Inferior parietal cortex (tissue), 1 donor: ENCODE measurements around the gene MAPK8.
"Not testable (repeated sequence)": the region's sequence is repeated elsewhere in the genome, so short reads cannot be mapped to it uniquely, and the experiment has no call there.

ENCODE experiments used
- DNase-seq: peaks from one replicate; pipeline ENCODE4 v3.0.0-alpha.2; 2016; ENCODE audit errors: extremely low spot score

Gene MAPK8

DNA sequence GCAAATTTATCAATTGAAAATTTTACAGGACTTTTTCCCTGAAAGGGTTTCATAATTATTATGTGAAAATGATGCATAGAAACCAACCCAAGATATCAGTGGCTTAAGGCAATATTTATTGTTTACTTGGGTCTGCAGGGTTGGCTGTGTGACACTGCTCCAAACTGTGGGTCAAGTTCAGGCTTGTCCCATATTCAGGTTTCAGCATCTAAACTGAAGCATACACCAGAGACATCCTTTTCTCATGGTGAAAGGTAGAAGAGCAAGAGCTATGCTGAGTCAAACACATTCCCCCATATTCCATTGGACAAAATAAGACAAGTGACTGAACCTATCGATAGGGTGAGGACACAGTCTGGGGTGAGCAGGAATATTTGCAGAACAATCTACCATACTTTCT, 110.9 kb downstream of the MAPK8 start:
- no peak for DNase-seq

DNA sequence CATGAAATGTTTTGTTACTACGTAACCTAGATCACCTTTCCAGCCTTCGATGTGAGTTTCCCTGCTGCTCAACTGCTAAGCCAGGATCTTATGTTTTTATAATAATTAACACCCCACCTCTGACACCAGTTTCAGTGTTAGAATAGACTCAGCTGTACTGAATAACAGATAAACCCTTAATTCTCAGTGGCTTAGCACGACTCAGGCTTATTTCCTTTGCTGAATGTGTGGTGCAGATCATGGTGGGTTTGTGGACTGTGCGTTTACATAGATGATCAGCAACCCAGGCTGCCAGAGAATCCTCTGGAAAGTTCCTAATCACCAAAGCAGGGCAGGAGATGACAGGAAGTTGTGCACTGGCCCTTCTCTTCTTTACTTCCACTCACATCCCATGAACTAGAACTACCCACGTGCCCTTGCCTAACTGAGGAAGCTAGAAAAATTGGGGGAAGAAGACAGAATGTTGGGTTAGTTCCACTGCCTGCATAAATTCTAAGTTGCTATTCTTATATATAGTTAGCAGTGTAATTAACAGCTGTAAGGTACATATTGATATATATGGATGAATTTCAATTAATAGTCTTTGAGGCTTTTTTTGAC, 111.8 kb downstream of the MAPK8 start:
- DNase-seq = no peak

DNA sequence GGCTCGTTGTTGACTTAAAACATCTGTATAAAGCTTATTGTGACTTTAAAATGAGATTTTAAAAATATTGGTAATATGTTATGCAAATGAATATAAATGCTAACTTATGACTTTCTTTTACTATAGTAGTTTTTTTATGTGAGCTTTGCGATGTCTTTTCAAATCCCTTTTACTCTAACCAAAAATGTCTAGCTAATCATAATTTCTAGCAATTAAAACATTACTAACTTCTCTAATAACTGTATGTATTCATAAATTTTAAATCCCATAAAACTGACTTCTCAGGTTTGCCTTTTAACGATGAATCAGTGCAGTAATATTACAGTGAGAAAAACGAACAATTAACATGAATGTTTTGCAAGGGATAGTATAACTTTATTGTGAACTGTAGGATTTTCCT, 113.2 kb downstream of the MAPK8 start:
- no peak for DNase-seq

DNA sequence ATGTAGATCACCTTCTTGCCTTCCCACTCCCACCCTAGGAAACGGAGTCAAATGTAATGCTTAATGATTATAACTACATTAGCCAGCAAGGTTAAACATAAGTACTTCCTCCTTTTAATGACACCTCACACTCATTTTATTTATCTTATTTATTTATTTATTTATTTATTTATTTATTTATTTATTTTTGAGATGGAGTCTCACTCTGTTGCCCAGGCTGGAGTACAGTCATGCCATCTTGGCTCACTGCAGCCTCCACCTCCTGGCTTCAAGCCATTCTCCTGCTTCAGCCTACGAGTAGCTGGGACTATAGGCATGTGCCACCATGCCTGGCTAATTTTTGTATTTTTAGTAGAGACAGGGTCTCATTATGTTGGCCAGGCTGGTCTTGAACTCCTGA, 115.4 kb downstream of the MAPK8 start:
- DNase-seq = not testable (repeated sequence)

DNA sequence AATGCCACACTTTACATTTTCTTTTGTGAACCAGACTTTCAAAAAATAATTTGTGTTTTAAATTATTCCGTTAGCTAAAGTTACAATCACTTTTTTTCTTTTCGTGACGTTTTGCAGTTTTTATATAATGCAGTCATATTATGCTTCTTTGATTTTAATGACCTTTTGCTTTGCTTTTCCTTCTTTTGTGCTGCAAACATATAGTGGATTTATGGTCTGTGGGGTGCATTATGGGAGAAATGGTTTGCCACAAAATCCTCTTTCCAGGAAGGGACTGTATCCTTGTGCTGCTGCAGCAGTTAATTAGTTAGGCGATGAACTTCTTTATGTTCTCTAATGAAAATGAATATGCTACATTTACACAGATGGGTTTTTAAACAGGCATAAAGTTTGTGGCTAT, 117.4 kb downstream of the MAPK8 start:
- no peak for DNase-seq

DNA sequence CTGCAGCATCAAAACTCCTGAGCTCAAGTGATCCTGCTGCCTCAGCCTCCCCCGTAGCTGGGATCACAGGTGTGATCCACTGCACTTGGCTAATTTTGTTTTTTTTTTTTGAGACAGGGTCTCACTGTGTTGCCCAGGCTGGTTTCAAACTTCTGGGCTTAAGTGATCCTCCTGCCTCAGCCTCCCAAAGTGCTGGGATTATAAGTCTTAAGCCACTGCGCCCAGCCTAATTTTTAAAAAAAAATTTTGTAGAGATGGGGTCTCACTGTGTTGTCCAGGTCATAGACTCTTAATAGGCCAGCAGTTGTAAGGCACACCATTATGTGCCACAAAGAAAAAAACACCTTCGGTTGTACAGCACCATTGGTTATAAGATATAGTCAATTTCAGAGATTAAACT, 122.4 kb downstream of the MAPK8 start:
- no peak for DNase-seq

DNA sequence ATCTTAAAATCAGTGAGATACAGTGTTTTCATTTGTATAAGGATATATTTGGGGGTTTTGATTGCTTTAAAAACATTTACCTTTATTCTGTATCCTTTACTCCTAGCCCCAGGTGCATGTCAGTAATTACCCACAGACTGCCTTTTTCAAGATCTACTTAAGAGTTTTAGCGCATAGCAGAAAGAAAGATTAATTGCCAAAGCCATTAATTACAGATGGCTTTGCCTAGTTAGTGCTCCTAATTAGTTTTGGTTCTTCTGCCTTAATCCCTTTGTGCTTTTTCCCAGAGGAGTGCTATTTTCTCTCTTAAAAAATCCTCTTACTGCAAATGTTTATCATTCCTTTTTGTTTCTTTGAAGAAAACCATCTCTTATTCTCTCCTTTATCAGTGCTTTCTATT, 122.8 kb downstream of the MAPK8 start:
- no peak for DNase-seq

DNA sequence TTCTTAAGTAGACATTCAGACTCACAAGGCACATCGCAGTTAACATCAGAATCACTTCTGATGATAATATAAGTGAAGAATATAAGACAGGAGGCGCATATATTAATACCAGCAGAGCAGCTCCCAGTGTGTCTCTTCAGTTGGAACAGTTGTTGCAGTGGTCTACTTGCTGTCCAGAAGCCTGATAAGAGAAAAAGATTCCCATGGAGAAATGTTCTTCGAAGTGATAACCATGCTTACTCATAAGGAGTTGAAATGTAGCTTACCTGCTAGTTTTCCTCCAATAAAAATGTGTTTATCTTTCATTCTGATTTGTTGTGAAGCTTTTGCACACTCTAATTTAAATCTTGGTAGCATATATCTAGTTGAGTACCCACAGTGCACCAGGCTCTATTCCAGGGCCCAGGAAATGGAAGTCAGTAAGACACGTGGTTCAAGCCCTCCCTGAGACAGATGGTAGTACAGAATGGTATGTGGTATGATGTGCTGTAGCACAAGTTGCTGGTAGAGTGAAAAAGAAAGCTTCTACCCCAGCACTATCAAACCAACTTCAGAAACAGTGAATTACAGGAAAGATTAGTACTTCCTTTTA, 124.0 kb downstream of the MAPK8 start:
- no peak for DNase-seq

DNA sequence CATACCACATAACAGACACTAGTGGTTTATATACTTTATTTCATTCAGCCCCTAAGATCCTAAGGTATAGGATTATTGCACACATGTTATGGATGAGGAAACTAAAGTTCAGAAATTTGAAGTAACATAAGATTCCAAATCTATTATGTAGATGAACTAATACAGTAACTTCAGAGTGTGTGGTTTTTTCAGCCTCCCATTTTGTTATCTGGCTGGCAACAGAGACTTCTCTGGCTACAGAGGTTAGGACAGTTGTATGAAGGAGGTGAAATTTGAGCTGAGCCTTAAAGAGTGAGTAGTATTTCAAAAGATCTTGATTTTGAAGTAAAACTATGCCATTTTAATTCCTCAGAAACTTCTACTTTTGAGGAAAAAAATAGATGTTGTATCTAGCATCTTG, 125.4 kb downstream of the MAPK8 start:
- DNase-seq = no peak

DNA sequence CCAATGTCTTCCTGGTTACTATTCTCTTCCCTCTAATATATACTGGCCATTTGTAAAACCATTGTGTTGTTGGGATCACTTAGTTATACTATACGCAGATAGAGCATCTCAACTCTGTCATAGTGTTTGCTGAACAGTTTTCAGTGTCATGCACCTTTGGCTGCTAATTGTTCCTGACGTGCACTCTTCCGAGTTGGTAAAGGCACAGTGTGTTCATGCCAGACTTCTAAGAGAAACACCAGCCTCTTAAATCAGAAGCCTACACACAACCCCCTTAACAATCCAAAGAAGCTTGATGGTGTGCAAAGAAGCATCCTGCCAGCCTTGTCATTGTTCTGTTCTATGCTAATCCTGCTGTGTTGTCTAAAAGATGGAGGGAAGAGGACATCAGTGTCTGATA, 131.1 kb downstream of the MAPK8 start:
- DNase-seq = no peak

DNA sequence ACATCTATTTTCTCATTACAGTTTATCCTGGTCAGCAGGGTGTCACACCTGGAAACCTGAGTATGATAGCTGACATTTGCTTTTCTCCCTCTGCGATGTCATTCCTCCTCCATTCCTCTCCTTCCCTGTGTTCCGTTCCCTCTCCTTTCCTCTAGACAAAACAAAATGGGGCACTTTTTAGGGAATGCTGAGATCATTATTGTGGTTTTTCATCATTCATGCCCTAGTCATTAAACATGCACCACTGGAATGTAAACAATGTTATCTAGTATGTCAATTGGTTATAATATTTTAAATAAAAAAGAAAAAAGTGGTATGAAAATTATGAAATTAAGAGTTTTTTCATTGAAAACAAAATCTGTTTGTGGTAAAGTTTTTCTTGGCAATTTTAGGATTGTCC, 132.6 kb downstream of the MAPK8 start:
- DNase-seq = no peak

DNA sequence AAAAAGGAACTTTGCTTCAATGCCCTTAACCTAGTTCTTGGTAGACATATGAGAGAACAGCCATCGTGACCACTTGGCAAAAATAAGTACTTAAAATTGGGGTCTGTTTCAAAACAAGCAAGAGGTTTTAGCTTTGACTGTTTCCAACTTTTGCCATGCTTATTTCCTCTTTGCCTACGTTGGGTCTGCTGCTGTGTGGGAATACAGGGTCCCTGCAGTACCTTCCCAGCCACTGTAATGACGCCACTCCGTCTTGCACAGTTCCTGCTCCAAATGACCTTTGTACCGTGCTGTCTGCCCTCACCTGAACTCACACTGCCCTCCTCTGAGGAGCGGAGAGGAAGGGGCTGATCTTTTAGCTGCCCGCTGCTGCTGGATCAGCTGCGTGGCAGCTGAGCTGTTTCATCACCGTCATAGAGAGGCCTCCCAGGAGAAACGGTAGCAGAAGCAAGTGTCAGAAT, 133.1 kb downstream of the MAPK8 start:
- no peak for DNase-seq

DNA sequence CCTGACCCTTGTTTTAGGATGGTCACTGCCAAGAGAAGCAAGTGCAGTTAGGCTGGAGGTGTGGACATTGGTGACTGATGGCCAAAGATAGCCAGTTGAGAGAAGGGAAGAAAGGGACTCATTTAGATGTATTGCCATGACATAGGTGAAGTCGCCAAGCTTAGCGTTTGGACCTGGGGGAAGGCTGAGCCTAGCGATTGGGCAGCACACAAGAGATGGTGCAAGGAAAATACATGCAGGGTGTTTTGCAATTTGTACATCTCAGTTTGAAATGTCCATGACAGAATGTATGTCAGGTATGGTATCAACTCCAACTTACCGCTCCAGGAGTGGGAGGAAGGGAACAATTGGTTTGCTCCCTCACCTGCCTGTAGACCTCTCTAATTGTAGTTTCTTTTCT, 134.3 kb downstream of the MAPK8 start:
- DNase-seq = no peak

DNA sequence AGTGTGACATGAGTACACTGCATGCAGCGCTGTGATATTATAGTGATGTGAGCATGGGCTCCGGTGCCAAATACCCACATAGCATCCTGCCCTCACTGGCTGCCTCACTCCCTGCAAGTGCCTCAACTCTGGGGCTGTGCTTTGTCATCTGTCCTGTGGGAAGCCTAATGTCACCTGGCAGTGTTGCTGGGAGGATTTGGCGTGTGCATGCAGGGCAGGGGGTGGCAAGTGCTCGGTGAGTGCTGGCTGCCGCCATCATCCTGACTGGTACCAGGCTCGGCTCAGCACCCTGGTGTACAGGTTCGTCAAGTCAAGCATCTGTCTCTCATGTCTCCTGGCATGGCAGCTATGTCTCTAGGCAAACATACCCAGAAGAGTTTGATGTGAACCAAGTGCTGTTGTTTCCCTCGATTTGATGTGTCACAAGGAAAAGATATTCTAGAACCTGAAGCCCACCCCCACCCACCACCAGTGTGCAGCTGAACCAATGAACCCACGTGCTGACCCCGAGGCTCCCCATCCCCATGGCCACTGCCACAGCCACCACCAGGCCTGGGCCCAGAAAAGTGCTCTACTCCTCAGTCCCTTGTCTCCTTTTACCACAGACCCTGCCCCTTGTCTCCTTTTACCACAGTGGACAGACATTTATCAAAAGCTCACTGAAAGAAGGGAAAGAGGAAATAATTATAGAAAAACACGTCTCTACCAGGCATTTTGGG, 135.8 kb downstream of the MAPK8 start:
- DNase-seq = no peak

DNA sequence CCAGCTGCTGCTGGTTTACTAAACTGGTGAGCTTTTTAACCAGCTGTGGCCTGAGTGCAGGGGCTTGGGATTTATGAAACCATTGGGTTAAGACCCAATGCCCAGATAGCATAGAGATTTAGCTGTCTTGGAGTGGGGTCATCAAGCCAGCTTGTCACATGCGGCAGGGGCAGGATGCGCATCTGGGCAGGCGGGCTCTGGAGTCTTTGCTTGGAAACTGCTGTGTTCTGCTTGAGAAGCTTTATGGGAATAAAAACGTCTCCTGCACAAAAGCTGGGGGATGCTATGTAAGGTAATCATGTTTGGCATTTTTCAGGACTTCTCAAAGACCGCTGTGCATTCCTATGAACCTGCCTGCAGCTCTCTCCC, 136.3 kb downstream of the MAPK8 start:
- DNase-seq = no peak

DNA sequence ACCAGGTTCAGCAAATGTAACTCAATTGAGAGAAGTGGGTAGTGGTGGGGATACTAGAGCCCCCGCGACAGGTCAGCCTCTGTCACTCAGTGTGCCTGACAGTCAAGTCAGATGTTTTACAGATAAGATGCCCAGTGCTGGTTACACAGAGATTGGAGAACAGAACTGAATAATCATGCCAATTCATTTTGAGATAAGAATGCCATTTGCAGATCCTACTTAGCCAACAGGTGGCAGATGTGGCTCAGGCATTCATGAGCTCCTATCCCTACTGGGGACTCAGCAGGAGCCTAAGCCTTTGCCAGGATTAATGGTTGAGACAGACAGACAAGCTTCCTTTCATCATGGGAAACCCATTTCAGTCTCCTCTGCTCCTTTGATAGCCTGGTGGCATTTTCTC, 137.8 kb downstream of the MAPK8 start:
- no peak for DNase-seq

DNA sequence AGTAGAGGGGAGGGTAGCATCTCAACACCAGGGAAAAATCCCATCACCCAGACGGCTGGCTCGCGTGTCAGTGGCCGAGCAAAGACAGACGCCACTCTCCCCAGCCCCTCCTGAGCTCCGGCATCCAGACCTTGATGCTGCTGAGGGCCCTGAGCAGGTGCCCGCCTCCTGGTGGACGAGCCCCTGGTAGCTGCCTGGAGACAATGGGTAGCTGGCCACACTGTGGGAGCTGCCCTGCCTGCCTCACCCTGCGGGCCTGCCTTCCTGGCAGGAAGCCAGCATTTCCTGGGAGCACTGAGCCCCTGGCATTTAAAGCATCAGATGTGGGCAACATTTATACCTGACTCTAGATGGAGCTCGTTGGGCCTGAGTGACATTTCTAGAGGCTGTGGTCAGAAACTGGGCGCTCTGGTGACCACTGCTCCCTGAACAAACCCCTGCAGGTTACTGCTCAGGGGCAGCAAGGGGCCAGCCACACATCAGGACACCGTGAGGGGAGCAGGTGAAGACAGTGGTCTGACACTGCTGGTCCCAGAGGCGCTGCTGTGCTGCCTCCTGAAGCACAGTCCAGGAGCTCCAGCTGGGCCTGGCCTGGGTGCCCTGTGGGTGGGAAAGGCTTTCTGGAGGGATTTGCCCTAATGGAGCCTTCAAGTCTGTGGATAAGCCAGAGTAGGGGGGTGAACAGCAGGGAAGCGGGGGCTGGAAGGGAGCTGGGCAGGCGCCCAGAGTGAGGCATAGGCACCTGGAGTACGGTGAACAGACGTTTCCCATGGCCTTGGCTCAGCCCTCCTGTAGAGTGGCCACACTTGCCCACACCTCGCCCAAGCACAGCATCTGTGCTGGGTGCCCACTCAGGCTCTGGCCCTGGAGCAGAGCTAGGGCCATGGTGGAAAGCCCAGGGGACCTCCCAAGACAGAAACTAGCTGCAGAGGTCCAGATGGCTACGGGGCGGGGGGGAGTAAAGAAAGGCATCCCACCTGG, 138.7 kb downstream of the MAPK8 start:
- DNase-seq = no peak

DNA sequence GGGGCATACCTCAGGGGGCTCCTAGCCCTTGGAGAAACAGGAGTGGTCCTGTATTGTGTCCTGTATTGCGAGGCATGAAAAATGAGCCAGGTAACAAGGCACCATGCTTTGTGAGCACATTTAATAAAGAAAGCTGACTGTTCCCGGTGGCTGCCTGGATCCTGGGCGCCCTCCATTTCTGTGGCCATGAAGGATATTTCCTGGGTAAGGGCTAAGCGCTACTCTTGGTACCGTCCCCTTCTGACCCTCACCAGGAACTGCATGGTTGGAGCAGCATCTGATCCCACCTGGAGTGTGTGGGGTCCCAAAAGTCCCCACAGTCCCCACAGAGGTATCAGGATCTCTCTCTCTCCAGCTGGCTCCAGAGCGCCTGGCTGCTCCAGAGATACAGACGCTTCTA, 139.5 kb downstream of the MAPK8 start:
- no peak for DNase-seq

DNA sequence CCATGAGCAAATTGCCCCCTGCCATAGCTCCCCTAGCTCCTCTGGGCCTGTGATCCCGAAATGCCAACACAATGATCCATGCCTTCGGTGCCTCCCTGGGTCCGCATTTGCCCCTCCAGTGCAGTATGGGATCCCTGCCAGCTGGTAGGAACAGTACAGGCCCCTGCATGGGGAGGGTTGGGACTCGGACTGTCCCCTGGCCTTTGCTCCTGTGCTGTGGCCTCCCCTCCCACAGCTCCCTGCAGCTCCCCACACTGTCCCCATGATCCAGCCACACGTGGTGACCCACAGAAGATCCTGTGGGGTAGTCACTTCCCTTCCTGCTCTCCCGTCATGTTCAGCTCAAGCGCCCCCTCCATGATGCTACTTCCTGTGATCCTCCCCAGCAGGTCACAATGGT, 140.3 kb downstream of the MAPK8 start:
- DNase-seq = no peak

DNA sequence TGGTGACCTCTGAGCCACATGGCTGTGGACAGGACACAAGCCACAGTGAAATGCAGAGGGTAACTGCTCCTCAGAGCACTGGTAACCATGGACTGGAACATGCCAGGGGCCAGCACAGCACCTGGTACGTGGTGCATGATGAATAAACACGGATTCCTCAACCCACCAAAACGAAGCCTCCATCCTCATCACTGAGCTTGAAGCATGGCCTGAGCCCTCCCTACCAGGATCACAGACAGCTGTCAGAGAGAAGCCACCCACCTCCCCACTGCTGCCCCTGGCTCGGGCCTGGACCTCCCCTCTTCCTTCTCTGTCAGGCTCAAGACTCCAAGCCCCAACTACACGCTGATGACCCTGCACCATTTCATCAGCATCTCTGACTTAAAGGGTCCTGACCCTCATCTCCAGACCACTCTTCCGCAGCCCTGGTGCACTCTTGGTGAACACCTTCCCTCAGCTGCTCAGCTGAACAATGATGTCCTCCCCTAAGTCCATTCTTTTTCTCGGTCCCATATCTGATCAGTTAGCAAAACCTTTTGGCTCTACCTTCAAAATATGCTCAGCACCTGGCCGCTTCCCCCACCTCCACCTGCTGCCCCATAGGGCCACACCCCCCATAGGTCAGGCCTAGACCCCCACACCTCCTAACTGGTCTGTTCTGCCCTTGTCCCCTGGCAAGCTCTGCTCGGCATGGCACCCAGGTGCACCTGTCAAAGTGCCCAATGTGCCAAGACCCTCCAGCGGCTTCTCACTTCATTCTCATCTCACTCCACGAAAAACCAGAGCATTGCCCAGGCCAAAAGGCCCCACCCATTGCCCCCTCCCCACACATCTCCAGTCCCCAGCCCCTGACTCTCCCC, 141.1 kb downstream of the MAPK8 start:
- DNase-seq = no peak

DNA sequence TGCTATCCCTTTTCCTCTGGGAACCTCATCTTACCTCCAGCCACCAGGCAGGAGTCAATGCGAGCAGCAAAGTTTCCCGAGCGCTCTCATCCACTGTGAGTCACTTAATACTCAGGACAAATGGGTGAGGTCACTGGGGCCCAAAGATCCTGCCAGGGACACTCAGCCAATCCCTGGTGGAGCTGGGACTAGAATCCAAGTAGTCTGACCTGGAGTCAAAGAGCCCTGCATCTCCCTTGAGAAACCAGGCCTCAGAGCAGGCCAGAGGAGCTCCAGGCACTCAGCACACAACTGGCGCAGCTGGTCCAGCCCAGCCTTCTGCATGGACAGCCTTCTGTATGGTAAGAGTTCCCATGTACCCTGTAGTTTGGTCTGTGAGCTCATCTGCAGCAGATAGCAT, 142.3 kb downstream of the MAPK8 start:
- DNase-seq = no peak
